ENCODE data around the gene PRSS8.

DNA sequence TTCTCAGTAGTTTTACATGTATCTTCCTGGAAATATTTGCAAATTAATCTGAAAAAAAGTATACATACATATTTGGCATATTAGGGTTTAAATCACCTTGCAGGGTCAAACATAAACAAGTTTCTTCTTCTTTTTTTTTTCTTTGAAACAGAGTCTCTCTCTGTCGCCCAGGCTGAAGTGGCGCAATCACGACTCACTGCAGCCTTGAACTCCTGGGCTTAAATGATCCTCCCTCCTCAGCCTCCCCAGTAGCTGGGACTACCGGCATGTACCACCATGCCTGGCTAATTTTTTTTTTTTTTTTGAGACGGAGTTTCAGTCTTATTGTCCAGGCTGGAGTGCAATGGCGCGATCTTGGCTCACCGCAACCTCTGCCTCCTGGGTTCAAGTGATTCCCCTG, 31.8 kb upstream of the PRSS8 start:
- TF ChIP-seq ZNF274 (IDR thresholded peaks at IDR 0.05; ENCODE audit: low read depth, low read length) (no peak), YY1 (IDR thresholded peaks at IDR 0.05; ENCODE audit: insufficient read depth, insufficient read length) (no peak)
